Sigmoid colon (tissue), 3 donors: ENCODE results near the gene RPL35.

ENCODE experiments used
- CTCF ChIP-seq, 4 experiments: fragments of 450-650 bp in 3 of 4; fragments of 200-600 bp in 1 of 4; IDR thresholded peaks; one replicate each; pipeline ENCODE4 v1.5.1; 2016 to 2019; ENCODE audit warnings: antibody characterized with exemption in 4 of 4, mild to moderate bottlenecking in 3 of 4, moderate library complexity in 2 of 4
- POLR2A ChIP-seq, 2 donors: fragments of 450-650 bp; IDR thresholded peaks; one replicate each; pipeline ENCODE4 v1.6.1; 2016; ENCODE audit warnings: antibody characterized with exemption in 2 of 2, mild to moderate bottlenecking in 2 of 2, moderate library complexity in 2 of 2

GRCh38 chr9:124853605-124854143 lies 8.1 kb downstream of the RPL35 start:
- TF ChIP-seq CTCF (IDR thresholded peaks at IDR 0.05) (no peak), POLR2A (IDR thresholded peaks at IDR 0.05) (no peak)
